A549 (cell line): ENCODE measurements around the gene FREM1.

Experiments used
- EP300 ChIP-seq, 2 experiments: fragments of >200 bp; sonication (Bioruptor Twin); formaldehyde crosslinking; IDR thresholded peaks; 2 replicates in 1 of 2; 3 replicates in 1 of 2; pipeline ENCODE4 v1.6.1; 2016 to 2017
- TF ChIP-seq, protein P1 (sequence below): IDR thresholded peaks from 2 replicates; pipeline ENCODE4 v1.6.1; 2012

DNA sequence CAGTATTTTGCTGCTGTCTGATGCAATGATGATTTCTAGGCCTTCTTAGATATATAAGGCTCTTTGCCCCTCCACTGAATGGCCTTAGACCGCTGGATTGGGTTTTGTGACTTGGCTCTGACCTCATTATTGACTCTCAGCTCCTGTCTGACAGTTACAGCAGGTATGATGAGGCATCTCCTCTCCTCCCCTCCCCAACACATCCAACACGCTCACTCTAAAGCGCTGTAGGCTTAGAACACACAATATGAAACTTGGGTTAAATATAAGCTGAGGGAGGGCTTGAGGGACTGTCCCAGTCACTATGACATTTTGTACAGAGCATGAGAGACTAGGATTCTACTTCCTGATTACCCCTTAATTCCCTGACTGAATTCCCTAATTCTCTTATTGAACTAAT lies 168.9 kb downstream of the FREM1 start:
- TF ChIP-seq, protein P1, sequence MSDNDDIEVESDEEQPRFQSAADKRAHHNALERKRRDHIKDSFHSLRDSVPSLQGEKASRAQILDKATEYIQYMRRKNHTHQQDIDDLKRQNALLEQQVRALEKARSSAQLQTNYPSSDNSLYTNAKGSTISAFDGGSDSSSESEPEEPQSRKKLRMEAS: no peak
- no peak for TF ChIP-seq EP300 (IDR thresholded peaks at IDR 0.05)
